CD4-positive, alpha-beta T cell treated with Interferon alpha-2 for 1 hour (primary cell): ENCODE results near the gene MED17.

Source experiments
- DNase-seq, 2 donors: peaks; one replicate each; pipeline ENCODE4 v3.0.0-alpha.2; 2020 to 2022

The MED17 gene

DNA sequence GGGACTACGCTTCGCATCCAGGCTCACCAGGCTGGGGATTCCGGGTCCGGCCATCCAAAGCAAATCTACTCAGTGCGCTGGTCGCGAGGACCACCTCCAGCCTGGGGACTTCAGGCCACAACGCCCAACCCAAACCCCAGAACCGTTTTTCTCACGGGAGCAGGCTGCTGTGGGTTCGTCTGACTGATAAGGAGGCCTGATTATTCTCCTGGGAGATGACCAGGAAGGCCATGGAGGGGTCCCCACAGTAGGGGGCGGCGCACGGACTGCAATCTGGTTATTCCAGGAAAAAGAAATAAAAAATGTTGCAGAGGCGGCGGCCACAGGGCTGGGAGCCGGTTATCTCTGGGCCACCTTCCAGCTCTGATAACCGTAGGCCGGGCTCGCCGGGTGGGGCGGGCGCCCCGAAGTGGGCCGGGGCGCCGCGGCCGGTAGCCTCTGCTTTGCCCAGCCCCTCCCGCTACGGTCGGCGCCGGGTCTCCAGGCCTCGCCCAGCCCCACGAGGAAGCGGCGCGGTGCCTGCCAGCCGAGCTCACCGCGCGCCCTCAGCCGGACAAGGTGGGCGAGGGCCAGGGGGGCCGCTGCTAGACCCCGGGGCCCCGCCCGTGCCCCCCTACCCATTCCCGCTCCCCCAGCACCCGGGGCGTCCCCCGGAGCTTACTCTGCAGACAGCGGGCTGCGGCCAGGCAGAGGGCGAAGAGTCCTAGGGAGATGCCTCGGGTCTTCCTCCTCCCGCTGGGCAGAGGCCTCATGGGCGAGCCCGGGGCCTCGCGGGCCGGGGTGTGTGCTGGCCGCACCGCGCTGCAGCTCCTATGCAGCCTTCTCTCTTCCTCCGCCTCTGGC is 65.9 kb downstream of the MED17 start:
- DNase-seq, result no peak

DNA sequence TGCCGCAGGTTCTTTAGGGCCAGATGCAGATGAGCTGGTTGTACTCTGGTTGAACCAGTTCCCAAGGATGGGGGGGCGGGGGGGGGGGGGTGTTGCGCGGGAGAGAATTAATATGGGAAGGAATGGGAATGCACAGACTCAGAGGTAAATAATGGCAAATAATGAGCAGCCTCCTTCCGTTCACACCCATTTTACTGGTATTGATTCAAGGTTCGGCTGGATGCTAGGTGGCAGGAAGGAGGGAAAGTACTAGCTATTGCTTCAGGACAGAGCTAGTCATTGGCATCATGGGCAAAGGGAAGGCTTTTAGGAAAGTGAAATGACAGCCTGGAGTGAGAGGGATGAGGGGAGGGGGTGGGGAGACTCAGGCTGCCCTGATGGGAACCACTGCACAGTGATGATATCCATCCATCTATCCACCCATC is 66.5 kb downstream of the MED17 start, which contains the start of gene VSTM5:
Gene VSTM5 (minus strand): TSS at position 25 of the 425 bp plus-strand sequence. CDS start 116 bp downstream, outside the sequence.
- DNase-seq, result no peak

DNA sequence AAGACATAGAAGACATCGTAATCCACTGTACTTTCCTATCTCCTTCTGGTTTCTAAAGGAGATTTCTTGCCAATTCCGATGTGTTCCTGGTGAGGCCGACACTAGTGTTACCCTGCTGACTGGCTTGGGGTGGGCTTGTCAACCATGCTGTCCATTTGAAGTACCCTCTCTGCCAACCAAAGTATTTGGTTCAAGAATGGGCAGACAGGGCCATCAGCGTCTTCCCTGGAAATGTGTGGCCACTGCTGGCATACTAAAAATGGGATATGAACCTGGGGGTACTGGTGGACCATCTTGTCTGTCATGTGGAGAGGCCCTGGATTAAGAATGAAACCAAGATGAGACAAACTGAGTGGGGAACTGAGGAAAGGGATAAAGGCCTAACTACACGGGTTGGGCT is 68.2 kb downstream of the MED17 start:
- no peak for DNase-seq

- DNase-seq, result no peak
Measured at GRCh38 chr11:93857413-93858120, 73.5 kb downstream of the MED17 start.

DNA sequence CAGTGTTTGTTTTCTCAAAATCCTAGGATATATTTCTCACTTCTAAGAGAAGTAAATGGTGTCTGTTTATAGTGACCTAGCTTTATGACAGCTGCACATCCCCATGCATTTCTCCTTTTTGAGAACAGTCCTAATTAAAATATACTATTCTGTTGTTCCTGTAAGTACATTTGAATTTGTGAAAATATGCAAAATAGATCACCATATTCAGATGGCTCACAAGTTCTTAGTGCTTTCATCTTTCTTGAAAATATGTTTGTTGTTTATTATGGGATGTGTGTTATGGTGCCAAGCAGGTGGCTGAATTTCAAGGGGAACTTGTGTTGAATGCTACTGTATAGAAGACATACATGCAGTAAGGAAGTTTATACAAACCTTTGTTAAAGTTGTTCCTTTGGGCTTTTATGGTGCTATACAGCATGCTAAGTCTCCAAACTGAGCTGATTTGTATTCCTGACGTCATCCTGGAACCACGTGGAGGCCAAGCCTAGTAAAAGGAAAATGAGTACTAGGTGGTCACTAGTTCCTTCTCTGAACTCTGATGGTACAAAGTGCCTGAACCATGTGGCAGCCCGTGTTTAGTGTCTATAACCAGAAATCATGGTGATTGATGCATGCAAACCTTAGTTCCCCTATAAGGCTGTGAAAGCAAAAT is 74.2 kb downstream of the MED17 start:
- no peak for DNase-seq

- DNase-seq, result no peak
Measured at GRCh38 chr11:93861808-93862207, 77.7 kb downstream of the MED17 start.
